ENCODE measurements around the gene GALNT9.
A peak's percentile ranks its signal among the peaks of the same experiment; 100 is the strongest.

GALNT9 gene

GRCh38 chr12:132148368-132149045 is 180.9 kb downstream of the GALNT9 start:
- Histone ChIP-seq H2BK5ac (ENCODE audit: low read depth, low read length, poor library complexity, severe bottlenecking) (no peak overlapping the region), H2AK5ac (ENCODE audit: low read length, severe bottlenecking) (no peak overlapping the region), H2BK15ac (ENCODE audit: low read depth, poor library complexity, severe bottlenecking) (no peak overlapping the region), H3K9ac (ENCODE audit: low read length) (no peak overlapping the region), H3K4me2 (ENCODE audit: low read length, poor library complexity, severe bottlenecking) (no peak overlapping the region), H3K4me1 (ENCODE audit: control insufficient read depth, insufficient read depth, low read depth, low read length) (peaks cover 15% of the 10 kb centered on the region), H3K79me1 (replicated peaks; ENCODE audit: low read length, poor library complexity, severe bottlenecking) (peaks cover 46% of the 10 kb centered on the region), H3K36me3 (ENCODE audit: control insufficient read depth in 1 of 2, insufficient read depth in 2 of 2, low read depth in 1 of 2, low read length in 2 of 2) (peaks cover 8 to 57% of the 10 kb centered on the region in 2 experiments), H3K27me3 (ENCODE audit: control insufficient read depth in 1 of 2, insufficient read depth in 1 of 2, low read length in 2 of 2) (no peaks in the 10 kb centered on the region), H3K27ac (ENCODE audit: low read length, poor library complexity, severe bottlenecking) (no peak overlapping the region), H2BK120ac (ENCODE audit: low read depth, low read length) (no peak overlapping the region), H2AFZ (ENCODE audit: low read depth, low read length) (no peak overlapping the region), H3K23ac (ENCODE audit: low read length in 2 of 2) (no peak overlapping the region), H3K14ac (ENCODE audit: low read length in 2 of 2) (no peak overlapping the region), H3K9me3 (ENCODE audit: control insufficient read depth, low read length) (no peaks in the 10 kb centered on the region), H3K4me3 (ENCODE audit: insufficient read depth in 1 of 2, low read depth in 1 of 2, low read length in 2 of 2) (no peak overlapping the region), H4K91ac (ENCODE audit: low read length) (no peak overlapping the region), H3K4ac (ENCODE audit: low read depth in 1 of 2, low read length in 2 of 2) (no peak overlapping the region), H2BK12ac (ENCODE audit: low read length in 2 of 2) (no peak overlapping the region), H3K18ac (ENCODE audit: low read depth in 1 of 2, low read length in 2 of 2) (no peak overlapping the region), H4K8ac (ENCODE audit: low read length) (no peak overlapping the region)
- no peak for DNase-seq
- WGBS: 97% methylated on average over 12 of the region's 41 CpGs

- no peak for DNase-seq
- Histone ChIP-seq H3K4me1 (ENCODE audit: control insufficient read depth, insufficient read depth, low read depth, low read length) (peaks cover 24% of the 10 kb centered on the region), H3K4me2 (ENCODE audit: low read length, poor library complexity, severe bottlenecking) (no peak overlapping the region), H3K27me3 (ENCODE audit: control insufficient read depth in 1 of 2, insufficient read depth in 1 of 2, low read length in 2 of 2) (no peaks in the 10 kb centered on the region), H4K91ac (ENCODE audit: low read length) (peak overlapping the region; percentile 22), H4K8ac (ENCODE audit: low read length) (no peak overlapping the region), H2BK15ac (ENCODE audit: low read depth, poor library complexity, severe bottlenecking) (no peak overlapping the region), H3K36me3 (ENCODE audit: control insufficient read depth in 1 of 2, insufficient read depth in 2 of 2, low read depth in 1 of 2, low read length in 2 of 2) (peaks cover 8 to 52% of the 10 kb centered on the region in 2 experiments), H3K27ac (ENCODE audit: low read length, poor library complexity, severe bottlenecking) (no peak overlapping the region), H3K9ac (ENCODE audit: low read length) (no peak overlapping the region), H2AFZ (ENCODE audit: low read depth, low read length) (no peak overlapping the region), H3K4me3 (ENCODE audit: insufficient read depth in 1 of 2, low read depth in 1 of 2, low read length in 2 of 2) (no peak overlapping the region), H2AK5ac (ENCODE audit: low read length, severe bottlenecking) (no peak overlapping the region), H2BK120ac (ENCODE audit: low read depth, low read length) (no peak overlapping the region), H2BK5ac (ENCODE audit: low read depth, low read length, poor library complexity, severe bottlenecking) (no peak overlapping the region), H3K9me3 (ENCODE audit: control insufficient read depth, low read length) (no peaks in the 10 kb centered on the region), H3K79me1 (replicated peaks; ENCODE audit: low read length, poor library complexity, severe bottlenecking) (peaks cover 52% of the 10 kb centered on the region), H3K18ac (ENCODE audit: low read depth in 1 of 2, low read length in 2 of 2) (no peak overlapping the region), H2BK12ac (ENCODE audit: low read length in 2 of 2) (no peak overlapping the region), H3K23ac (ENCODE audit: low read length in 2 of 2) (no peak overlapping the region), H3K14ac (ENCODE audit: low read length in 2 of 2) (no peak overlapping the region), H3K4ac (ENCODE audit: low read depth in 1 of 2, low read length in 2 of 2) (no peak overlapping the region)
- WGBS: 96% methylated on average over 38 of the region's 38 CpGs
Measured at GRCh38 chr12:132147423-132148367, 181.7 kb downstream of the GALNT9 start.

GRCh38 chr12:132146772-132147422 is 182.5 kb downstream of the GALNT9 start:
- Histone ChIP-seq H3K9ac (ENCODE audit: low read length) (no peak overlapping the region), H3K27me3 (ENCODE audit: control insufficient read depth in 1 of 2, insufficient read depth in 1 of 2, low read length in 2 of 2) (no peaks in the 10 kb centered on the region), H3K14ac (ENCODE audit: low read length in 2 of 2) (no peak overlapping the region), H3K79me1 (replicated peaks; ENCODE audit: low read length, poor library complexity, severe bottlenecking) (peaks cover 57% of the 10 kb centered on the region), H3K4me2 (ENCODE audit: low read length, poor library complexity, severe bottlenecking) (no peak overlapping the region), H3K18ac (ENCODE audit: low read depth in 1 of 2, low read length in 2 of 2) (no peak overlapping the region), H3K27ac (ENCODE audit: low read length, poor library complexity, severe bottlenecking) (no peak overlapping the region), H3K23ac (ENCODE audit: low read length in 2 of 2) (no peak overlapping the region), H2AFZ (ENCODE audit: low read depth, low read length) (no peak overlapping the region), H2BK120ac (ENCODE audit: low read depth, low read length) (no peak overlapping the region), H3K4ac (ENCODE audit: low read depth in 1 of 2, low read length in 2 of 2) (no peak overlapping the region), H2BK12ac (ENCODE audit: low read length in 2 of 2) (no peak overlapping the region), H3K36me3 (ENCODE audit: control insufficient read depth in 1 of 2, insufficient read depth in 2 of 2, low read depth in 1 of 2, low read length in 2 of 2) (peaks cover 14 to 52% of the 10 kb centered on the region in 2 experiments), H4K8ac (ENCODE audit: low read length) (no peak overlapping the region), H2BK5ac (ENCODE audit: low read depth, low read length, poor library complexity, severe bottlenecking) (no peak overlapping the region), H2BK15ac (ENCODE audit: low read depth, poor library complexity, severe bottlenecking) (no peak overlapping the region), H2AK5ac (ENCODE audit: low read length, severe bottlenecking) (no peak overlapping the region), H3K9me3 (ENCODE audit: control insufficient read depth, low read length) (no peaks in the 10 kb centered on the region), H4K91ac (ENCODE audit: low read length) (peak overlapping the region; percentile 22), H3K4me3 (ENCODE audit: insufficient read depth in 1 of 2, low read depth in 1 of 2, low read length in 2 of 2) (no peak overlapping the region), H3K4me1 (ENCODE audit: control insufficient read depth, insufficient read depth, low read depth, low read length) (peaks cover 31% of the 10 kb centered on the region)
- DNase-seq: no peak
- WGBS: 95% methylated on average over 19 of the region's 19 CpGs
